Loucy (cell line): Measurements from ENCODE around the gene KREMEN1.

ENCODE experiments used
- EZH2phosphoT487 ChIP-seq: fragments of 200-600 bp; IDR thresholded peaks from 2 replicates; pipeline ENCODE4 v1.6.1; 2018; ENCODE audit warnings: antibody characterized with exemption, mild to moderate bottlenecking, moderate library complexity, borderline replicate concordance
- TF ChIP-seq, protein P1 (sequence below): fragments of 200-600 bp; sonication (generic); conservative IDR thresholded peaks from 2 replicates; pipeline ENCODE4 v1.5.1; 2014; ENCODE audit warnings: mild to moderate bottlenecking, antibody characterized with exemption, low read length

GRCh38 chr22:29056472-29056871, 16.4 kb upstream of the KREMEN1 start:
- TF ChIP-seq, protein P1, sequence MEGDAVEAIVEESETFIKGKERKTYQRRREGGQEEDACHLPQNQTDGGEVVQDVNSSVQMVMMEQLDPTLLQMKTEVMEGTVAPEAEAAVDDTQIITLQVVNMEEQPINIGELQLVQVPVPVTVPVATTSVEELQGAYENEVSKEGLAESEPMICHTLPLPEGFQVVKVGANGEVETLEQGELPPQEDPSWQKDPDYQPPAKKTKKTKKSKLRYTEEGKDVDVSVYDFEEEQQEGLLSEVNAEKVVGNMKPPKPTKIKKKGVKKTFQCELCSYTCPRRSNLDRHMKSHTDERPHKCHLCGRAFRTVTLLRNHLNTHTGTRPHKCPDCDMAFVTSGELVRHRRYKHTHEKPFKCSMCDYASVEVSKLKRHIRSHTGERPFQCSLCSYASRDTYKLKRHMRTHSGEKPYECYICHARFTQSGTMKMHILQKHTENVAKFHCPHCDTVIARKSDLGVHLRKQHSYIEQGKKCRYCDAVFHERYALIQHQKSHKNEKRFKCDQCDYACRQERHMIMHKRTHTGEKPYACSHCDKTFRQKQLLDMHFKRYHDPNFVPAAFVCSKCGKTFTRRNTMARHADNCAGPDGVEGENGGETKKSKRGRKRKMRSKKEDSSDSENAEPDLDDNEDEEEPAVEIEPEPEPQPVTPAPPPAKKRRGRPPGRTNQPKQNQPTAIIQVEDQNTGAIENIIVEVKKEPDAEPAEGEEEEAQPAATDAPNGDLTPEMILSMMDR = no peak
- no peak for TF ChIP-seq EZH2phosphoT487
